ENCODE data around the gene CHCT1. TPM values are rescaled to one million over a fixed set of nuclear protein-coding genes. Genes with fewer than 3 reads are reported as not detected.
"Not testable (repeated sequence)": the region's sequence is repeated elsewhere in the genome, so short reads cannot be mapped to it uniquely, and the experiment has no call there.

Gene CHCT1
- total RNA-seq, 2 donors from 2014 or later: not detected

DNA sequence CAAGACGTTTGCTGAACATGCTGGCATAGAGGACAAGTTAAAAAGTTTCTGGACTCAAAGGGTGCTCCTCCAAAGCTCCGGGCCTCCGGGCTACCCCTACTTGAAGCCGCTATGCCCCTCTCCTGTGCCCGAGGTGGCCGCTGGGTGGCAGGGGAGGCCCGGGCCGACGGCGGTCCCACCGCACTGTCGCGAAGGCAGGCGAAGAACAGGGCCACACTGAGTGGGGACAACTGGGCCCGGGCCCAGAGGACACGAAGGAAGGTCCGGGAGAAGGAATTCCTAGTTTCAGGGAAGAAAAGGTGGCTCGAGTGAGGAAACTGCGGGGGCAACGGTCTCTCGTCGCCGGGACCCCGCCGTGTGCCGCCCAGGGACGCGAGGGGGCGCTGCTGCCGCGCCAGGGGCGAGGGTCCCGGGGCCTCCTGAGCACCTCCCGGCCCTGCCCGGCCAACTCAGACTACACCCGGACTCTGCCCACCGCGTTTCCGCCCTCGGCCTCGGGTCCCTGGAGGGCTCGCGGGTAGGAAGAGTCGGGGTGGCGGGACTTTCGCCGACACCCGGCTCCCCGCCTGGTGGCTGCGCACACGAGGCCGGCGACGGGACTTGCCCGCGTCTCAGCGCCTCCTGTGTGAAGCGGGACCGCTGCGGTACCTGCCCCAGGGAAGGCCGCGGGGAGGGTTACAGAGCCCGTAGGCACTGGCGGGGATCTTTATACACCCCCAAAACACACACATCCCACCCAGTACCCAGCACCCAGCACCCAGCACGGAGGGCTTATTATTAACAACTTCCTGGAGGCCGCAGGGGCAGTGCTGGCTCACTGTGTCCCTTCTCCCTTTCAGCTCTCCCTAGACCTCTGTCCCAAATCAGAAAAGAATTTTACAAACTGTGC, 772 bp upstream of the CHCT1 start:
- WGBS, 2 donors: 2 to 5% methylated on average over 10 to 66 of the region's 66 CpGs
- DNase-seq (peak; percentile 65 to 74 (median 70)), ATAC-seq (peak; percentile 93)

GRCh38 chr17:60423865-60424264, 1.6 kb downstream of the CHCT1 start:
- H3K9me3 ChIP-seq: no peaks in the 10 kb centered on the region
- DNase-seq: no peak
- no peaks in the 10 kb centered on the region for H3K36me3 ChIP-seq (replicated peaks in 1 of 2; ENCODE audit: insufficient read depth in 1 of 2, low read depth in 2 of 2)
- no peaks in the 10 kb centered on the region for H3K27me3 ChIP-seq
- no peak overlapping the region for H3K4me3 ChIP-seq
- ATAC-seq: no peak
- intact Hi-C loops (cut with DNase I): loop anchor here (10.0 kb wide), 1 partner anchor 319 kb away; no protein-coding TSS in a partner anchor
- H3K27ac ChIP-seq: no peak overlapping the region
- H3K4me1 ChIP-seq: peaks cover 10% of the 10 kb centered on the region
- TF ChIP-seq POLR2A (IDR thresholded peaks at IDR 0.05): no peak
- TF ChIP-seq, protein P1, sequence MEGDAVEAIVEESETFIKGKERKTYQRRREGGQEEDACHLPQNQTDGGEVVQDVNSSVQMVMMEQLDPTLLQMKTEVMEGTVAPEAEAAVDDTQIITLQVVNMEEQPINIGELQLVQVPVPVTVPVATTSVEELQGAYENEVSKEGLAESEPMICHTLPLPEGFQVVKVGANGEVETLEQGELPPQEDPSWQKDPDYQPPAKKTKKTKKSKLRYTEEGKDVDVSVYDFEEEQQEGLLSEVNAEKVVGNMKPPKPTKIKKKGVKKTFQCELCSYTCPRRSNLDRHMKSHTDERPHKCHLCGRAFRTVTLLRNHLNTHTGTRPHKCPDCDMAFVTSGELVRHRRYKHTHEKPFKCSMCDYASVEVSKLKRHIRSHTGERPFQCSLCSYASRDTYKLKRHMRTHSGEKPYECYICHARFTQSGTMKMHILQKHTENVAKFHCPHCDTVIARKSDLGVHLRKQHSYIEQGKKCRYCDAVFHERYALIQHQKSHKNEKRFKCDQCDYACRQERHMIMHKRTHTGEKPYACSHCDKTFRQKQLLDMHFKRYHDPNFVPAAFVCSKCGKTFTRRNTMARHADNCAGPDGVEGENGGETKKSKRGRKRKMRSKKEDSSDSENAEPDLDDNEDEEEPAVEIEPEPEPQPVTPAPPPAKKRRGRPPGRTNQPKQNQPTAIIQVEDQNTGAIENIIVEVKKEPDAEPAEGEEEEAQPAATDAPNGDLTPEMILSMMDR (IDR thresholded peaks at IDR 0.05): no peak
- 74 to 78% methylated on average over 3 of the region's 3 CpGs for WGBS, 2 donors

More for the DNA sequence above, 772 bp upstream of the CHCT1 start:
- Histone ChIP-seq H3K9me3 (no peaks in the 10 kb centered on the region), H3K4me1 (peaks cover 10% of the 10 kb centered on the region), H3K27me3 (no peaks in the 10 kb centered on the region), H3K27ac (peak overlapping the region in 1 of 4 donors; percentile 24), H3K36me3 (replicated peaks in 1 of 2; ENCODE audit: insufficient read depth in 1 of 2, low read depth in 2 of 2) (no peaks in the 10 kb centered on the region), H3K4me3 (peak overlapping the region; percentile 1 to 17)
- peak in 1 of 3 donors; percentile 35 for TF ChIP-seq POLR2A (IDR thresholded peaks at IDR 0.05)
- TF ChIP-seq, protein P1 (IDR thresholded peaks at IDR 0.05): peak; percentile 72 to 99 (median 88)
- intact Hi-C loops (cut with DNase I): loop anchor here (10.0 kb wide), 1 partner anchor 317 kb away; no protein-coding TSS in a partner anchor

DNA sequence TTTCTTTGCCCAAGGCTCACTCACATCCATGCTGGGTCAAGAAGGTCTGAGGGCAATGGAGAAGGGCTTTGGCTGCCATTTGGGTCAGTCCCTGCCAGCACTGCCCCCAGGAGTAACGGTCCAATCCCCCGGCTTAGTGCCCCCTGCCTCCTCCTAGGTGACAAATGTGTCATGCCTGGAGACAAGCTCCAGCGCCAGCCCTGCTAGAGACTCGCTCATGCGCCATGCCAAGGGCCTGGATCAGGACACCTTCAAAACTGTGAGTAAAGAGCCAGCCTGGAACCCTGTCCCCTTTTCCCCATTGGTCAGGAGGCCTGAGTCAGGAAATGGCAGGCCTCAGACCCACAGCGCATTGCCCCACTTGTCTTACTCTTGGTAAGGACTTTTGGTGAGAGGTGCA, 3.3 kb downstream of the CHCT1 start:
- H3K4me3 ChIP-seq: no peak overlapping the region
- 84% methylated on average over 6 of the region's 6 CpGs; no CpG with 5 or more reads in 1 of the 2 donors for WGBS, 2 donors
- DNase-seq (no peak), ATAC-seq (no peak)
- no peaks in the 10 kb centered on the region for H3K9me3 ChIP-seq
- TF ChIP-seq POLR2A (IDR thresholded peaks at IDR 0.05): no peak
- TF ChIP-seq, protein P1 (IDR thresholded peaks at IDR 0.05): no peak
- no peaks in the 10 kb centered on the region for H3K27me3 ChIP-seq
- H3K36me3 ChIP-seq (replicated peaks in 1 of 2; ENCODE audit: insufficient read depth in 1 of 2, low read depth in 2 of 2): no peaks in the 10 kb centered on the region
- intact Hi-C loops (cut with DNase I): loop anchor here (10.0 kb wide), 1 partner anchor 321 kb away; no protein-coding TSS in a partner anchor
- H3K27ac ChIP-seq: no peak overlapping the region
- peaks cover 10% of the 10 kb centered on the region for H3K4me1 ChIP-seq

DNA sequence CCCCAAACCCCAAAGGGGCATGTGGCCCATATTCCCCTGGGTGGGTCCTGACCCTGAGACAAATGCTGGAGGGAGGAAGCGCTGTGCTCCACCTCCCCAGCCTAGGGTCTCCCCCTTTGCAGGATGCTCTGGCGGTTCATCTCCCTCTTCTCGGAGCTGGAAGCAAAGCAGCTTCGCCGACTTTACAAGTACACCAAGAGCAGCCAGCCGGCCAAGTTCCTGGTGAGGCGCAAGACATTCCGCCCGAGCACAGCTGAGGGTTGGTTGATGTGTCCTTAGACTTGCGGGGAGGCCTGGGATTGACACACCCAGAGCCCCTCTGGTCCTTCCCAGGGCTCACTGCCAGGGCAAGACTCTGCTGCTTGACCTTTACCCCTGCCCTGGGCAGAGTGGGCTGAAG, 4.3 kb downstream of the CHCT1 start:
- intact Hi-C loops (cut with DNase I): loop anchor here (10.0 kb wide), 1 partner anchor 322 kb away; no protein-coding TSS in a partner anchor
- H3K36me3 ChIP-seq (replicated peaks in 1 of 2; ENCODE audit: insufficient read depth in 1 of 2, low read depth in 2 of 2): no peaks in the 10 kb centered on the region
- no peak overlapping the region for H3K27ac ChIP-seq
- ATAC-seq: no peak
- no peaks in the 10 kb centered on the region for H3K27me3 ChIP-seq
- 71 to 100% methylated on average over 1 to 9 of the region's 10 CpGs for WGBS, 2 donors
- H3K4me3 ChIP-seq: no peak overlapping the region
- H3K9me3 ChIP-seq: no peaks in the 10 kb centered on the region
- peaks cover 2% of the 10 kb centered on the region for H3K4me1 ChIP-seq
- TF ChIP-seq, protein P1 (IDR thresholded peaks at IDR 0.05): no peak
- DNase-seq: no peak

DNA sequence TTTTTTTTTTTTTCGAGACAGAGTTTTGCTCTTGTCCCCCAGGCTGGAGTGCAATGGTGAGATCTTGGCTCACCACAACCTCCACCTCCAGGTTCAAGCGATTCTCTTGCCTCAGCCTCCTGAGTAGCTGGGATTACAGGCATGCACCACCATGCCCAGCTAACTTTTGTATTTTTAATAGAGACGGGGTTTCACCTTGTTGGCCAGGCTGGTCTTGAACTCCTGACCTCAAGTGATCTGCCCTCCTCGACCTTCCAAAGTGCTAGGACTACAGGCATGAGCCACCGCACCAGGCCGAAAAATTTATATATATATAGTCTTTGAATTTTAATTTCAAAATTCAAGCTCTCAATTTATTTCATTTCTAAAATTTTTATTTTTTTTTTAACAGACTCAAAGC, 6.2 kb downstream of the CHCT1 start:
- not testable (repeated sequence) for H3K9me3 ChIP-seq; H3K36me3 ChIP-seq (replicated peaks in 1 of 2; ENCODE audit: insufficient read depth in 1 of 2, low read depth in 2 of 2); H3K27me3 ChIP-seq; H3K27ac ChIP-seq; ATAC-seq; DNase-seq; H3K4me3 ChIP-seq; H3K4me1 ChIP-seq
- 72 to 79% methylated on average over 6 of the region's 6 CpGs for WGBS, 2 donors
- intact Hi-C loops (cut with DNase I): loop anchor here (10.0 kb wide), 1 partner anchor 324 kb away; no protein-coding TSS in a partner anchor

DNA sequence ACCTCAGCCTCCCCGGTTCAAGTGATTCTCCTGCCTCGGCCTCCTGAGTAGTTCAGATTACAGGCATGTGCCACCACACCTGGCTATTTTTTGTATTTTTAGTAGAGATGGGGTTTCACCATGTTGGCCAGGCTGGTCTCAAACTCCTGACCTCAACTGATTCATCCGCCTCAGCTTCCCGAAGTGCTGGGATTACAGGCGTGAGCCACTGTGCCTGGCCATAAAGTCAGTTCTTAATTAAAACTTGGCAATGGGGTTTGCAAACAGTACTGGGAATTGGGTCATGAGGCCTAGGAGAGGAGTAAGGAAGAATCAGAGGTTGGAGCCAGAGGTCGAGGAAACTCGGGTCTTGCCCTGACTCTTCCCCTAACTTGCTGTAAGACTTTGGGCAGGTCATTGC, 8.3 kb downstream of the CHCT1 start:
- H3K36me3 ChIP-seq (replicated peaks in 1 of 2; ENCODE audit: insufficient read depth in 1 of 2, low read depth in 2 of 2); DNase-seq; H3K27me3 ChIP-seq; ATAC-seq; H3K4me3 ChIP-seq; intact Hi-C loops (cut with DNase I); H3K4me1 ChIP-seq; H3K9me3 ChIP-seq; H3K27ac ChIP-seq: not testable (repeated sequence)
- WGBS, 2 donors: 87 to 97% methylated on average over 7 of the region's 7 CpGs

- H3K27me3 ChIP-seq; H3K36me3 ChIP-seq (replicated peaks in 1 of 2; ENCODE audit: insufficient read depth in 1 of 2, low read depth in 2 of 2); H3K4me1 ChIP-seq; H3K9me3 ChIP-seq; DNase-seq; H3K4me3 ChIP-seq; intact Hi-C loops (cut with DNase I); H3K27ac ChIP-seq; ATAC-seq: not testable (repeated sequence)
- WGBS, 2 donors: 90 to 94% methylated on average over 4 of the region's 4 CpGs
Observed at GRCh38 chr17:60433021-60433997, 11.0 kb downstream of the CHCT1 start.

Measured in body of pancreas (tissue), 4 donors.